Measurements from ENCODE around the gene IRF6. TPM values are rescaled to one million over a fixed set of nuclear protein-coding genes. Genes with fewer than 3 reads are reported as not detected.

Gene IRF6
- total RNA-seq, 1 experiment from 2014 or later, result 35.2 TPM

DNA sequence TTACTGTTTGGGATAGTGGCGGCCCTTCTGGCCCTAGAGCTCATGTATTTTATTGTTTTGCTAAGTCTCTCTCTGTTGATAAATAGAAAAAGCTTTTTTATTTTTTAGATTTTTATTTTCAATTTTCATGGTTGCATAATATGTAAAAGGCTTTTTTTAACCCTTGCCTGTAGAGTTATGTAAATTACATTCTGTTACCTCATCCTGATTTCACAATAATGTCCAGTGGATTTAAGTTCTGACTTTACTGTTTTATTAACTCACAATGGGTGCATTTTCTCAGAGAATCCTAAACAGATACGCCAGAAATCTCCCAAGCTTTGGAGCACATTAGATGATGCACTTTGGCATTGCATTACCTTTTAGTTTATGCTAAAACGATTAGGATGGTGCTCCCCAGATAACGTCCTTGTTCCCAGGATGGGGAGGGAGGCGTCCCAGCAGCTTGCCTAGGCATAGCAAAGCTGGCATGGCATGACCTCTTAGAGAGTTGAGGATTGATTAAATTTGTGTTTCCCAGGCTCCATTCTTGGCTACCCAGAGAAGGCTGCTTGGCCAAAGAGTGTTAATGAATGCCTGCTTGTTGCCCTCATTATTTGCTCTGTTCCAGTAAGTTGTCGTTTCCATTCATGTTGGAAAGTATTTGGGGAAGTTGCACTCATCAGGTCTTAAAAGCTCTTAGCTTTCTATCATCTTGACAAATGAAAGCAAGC is 38.9 kb upstream of the IRF6 start:
- Histone ChIP-seq H3K9me2 (ENCODE audit: insufficient read depth) (no peaks in the 10 kb centered on the region), H2AFZ (ENCODE audit: low read depth, low read length, poor library complexity, severe bottlenecking) (no peak overlapping the region), H3K4me1 (ENCODE audit: control insufficient read depth in 1 of 2, insufficient read depth in 2 of 2, low read length in 2 of 2) (peaks cover 0 to 10% of the 10 kb centered on the region in 2 experiments; a peak in 3 of 4 replicates), H3K4me3 (replicated peaks in 1 of 2; ENCODE audit: low read depth in 1 of 2, low read length in 2 of 2) (no peak overlapping the region), H3K36me3 (ENCODE audit: control insufficient read depth in 1 of 2, insufficient read depth in 2 of 2, low read length in 2 of 2) (peaks cover 23 to 48% of the 10 kb centered on the region in 2 experiments; a peak in 3 of 4 replicates), H4K20me1 (ENCODE audit: insufficient read depth) (no peaks in the 10 kb centered on the region), H3K27ac (ENCODE audit: low read depth, low read length) (no peak overlapping the region), H3K9ac (ENCODE audit: low read length) (no peak overlapping the region), H3K79me2 (ENCODE audit: insufficient read depth, low read length) (peaks cover 23% of the 10 kb centered on the region; the same call in 1 of the 2 replicates), H3K9me3 (ENCODE audit: control insufficient read depth in 1 of 2, insufficient read depth in 1 of 2, low read depth in 1 of 2, low read length in 2 of 2) (no peaks in the 10 kb centered on the region), H3K27me3 (ENCODE audit: insufficient read depth, low read length) (no peaks in the 10 kb centered on the region), H3K4me2 (ENCODE audit: low read length) (no peak overlapping the region)
- ChIA-PET CTCF (interaction anchor here (0.7 to 1.2 kb wide), 2 partner anchors 16 to 21 kb away, joined by 3 to 4 read pairs; no protein-coding TSS in a partner anchor), POLR2A (no interaction called here), RAD21 (ENCODE audit: low non-redundant PET in 1 of 2, low total read pairs in 2 of 2, uncharacterized antibody in 2 of 2, unreplicated experiment in 2 of 2) (no interaction called here)
- DNase-seq (ENCODE audit: low read depth, low spot score) (no peak), ATAC-seq (no peak)
- intact Hi-C loops (cut with micrococcal nuclease), result no loop called here
- no TSS peak for BruUV-seq (replicated peaks)
- no peak for TF ChIP-seq CBX3 (IDR thresholded peaks at IDR 0.05; ENCODE audit: low read depth)
- TF ChIP-seq, protein P1, sequence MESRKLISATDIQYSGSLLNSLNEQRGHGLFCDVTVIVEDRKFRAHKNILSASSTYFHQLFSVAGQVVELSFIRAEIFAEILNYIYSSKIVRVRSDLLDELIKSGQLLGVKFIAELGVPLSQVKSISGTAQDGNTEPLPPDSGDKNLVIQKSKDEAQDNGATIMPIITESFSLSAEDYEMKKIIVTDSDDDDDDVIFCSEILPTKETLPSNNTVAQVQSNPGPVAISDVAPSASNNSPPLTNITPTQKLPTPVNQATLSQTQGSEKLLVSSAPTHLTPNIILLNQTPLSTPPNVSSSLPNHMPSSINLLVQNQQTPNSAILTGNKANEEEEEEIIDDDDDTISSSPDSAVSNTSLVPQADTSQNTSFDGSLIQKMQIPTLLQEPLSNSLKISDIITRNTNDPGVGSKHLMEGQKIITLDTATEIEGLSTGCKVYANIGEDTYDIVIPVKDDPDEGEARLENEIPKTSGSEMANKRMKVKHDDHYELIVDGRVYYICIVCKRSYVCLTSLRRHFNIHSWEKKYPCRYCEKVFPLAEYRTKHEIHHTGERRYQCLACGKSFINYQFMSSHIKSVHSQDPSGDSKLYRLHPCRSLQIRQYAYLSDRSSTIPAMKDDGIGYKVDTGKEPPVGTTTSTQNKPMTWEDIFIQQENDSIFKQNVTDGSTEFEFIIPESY (IDR thresholded peaks at IDR 0.05; ENCODE audit: extremely low read depth, insufficient replicate concordance, low read length), result no peak
- no peak for TF ChIP-seq CTCF (IDR thresholded peaks at IDR 0.05 in 2 of 3, conservative IDR thresholded peaks at IDR 0.05 in 1 of 3; ENCODE audit: borderline replicate concordance in 1 of 3, insufficient read depth in 1 of 3, low read depth in 2 of 3, low read length in 2 of 3)
- TF ChIP-seq EGR1 (IDR thresholded peaks at IDR 0.05; ENCODE audit: low read depth), result no peak
- TF ChIP-seq SRF (IDR thresholded peaks at IDR 0.05; ENCODE audit: low read depth), result no peak
- no peak for TF ChIP-seq MAX (IDR thresholded peaks at IDR 0.05)
- no peak for TF ChIP-seq SIN3A (IDR thresholded peaks at IDR 0.05; ENCODE audit: low read depth)
- TF ChIP-seq YY1 (IDR thresholded peaks at IDR 0.05; ENCODE audit: extremely low read depth, insufficient replicate concordance, low read depth, low read length), result no peak
- no peak for TF ChIP-seq POLR2AphosphoS5 (IDR thresholded peaks at IDR 0.05; ENCODE audit: low read depth, low read length)
- TF ChIP-seq JUND (IDR thresholded peaks at IDR 0.05), result no peak
- no peak for TF ChIP-seq ELF1 (IDR thresholded peaks at IDR 0.05; ENCODE audit: borderline replicate concordance, low read depth)
- TF ChIP-seq, protein P2, sequence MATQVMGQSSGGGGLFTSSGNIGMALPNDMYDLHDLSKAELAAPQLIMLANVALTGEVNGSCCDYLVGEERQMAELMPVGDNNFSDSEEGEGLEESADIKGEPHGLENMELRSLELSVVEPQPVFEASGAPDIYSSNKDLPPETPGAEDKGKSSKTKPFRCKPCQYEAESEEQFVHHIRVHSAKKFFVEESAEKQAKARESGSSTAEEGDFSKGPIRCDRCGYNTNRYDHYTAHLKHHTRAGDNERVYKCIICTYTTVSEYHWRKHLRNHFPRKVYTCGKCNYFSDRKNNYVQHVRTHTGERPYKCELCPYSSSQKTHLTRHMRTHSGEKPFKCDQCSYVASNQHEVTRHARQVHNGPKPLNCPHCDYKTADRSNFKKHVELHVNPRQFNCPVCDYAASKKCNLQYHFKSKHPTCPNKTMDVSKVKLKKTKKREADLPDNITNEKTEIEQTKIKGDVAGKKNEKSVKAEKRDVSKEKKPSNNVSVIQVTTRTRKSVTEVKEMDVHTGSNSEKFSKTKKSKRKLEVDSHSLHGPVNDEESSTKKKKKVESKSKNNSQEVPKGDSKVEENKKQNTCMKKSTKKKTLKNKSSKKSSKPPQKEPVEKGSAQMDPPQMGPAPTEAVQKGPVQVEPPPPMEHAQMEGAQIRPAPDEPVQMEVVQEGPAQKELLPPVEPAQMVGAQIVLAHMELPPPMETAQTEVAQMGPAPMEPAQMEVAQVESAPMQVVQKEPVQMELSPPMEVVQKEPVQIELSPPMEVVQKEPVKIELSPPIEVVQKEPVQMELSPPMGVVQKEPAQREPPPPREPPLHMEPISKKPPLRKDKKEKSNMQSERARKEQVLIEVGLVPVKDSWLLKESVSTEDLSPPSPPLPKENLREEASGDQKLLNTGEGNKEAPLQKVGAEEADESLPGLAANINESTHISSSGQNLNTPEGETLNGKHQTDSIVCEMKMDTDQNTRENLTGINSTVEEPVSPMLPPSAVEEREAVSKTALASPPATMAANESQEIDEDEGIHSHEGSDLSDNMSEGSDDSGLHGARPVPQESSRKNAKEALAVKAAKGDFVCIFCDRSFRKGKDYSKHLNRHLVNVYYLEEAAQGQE (IDR thresholded peaks at IDR 0.05; ENCODE audit: low read depth), result no peak
- no peak for TF ChIP-seq ZFX (IDR thresholded peaks at IDR 0.05)
- no peak for TF ChIP-seq ZNF274 (IDR thresholded peaks at IDR 0.05; ENCODE audit: low read depth, low read length)
